22Rv1 (cell line): ENCODE results near the gene ARL5C.

Source experiments
- CTCF ChIP-seq: fragments of 450-650 bp; IDR thresholded peaks from 2 replicates; pipeline ENCODE4 v1.5.1; 2017; ENCODE audit warnings: mild to moderate bottlenecking
- ZFX ChIP-seq: fragments of 450-650 bp; IDR thresholded peaks from 2 replicates; pipeline ENCODE4 v1.6.1; 2017; ENCODE audit warnings: antibody characterized with exemption, borderline replicate concordance

GRCh38 chr17:39153599-39154051 is 12.3 kb downstream of the ARL5C start:
- TF ChIP-seq CTCF (no peak), ZFX (no peak)
